GM06990 (cell line): Measurements from ENCODE around the gene SEH1L.

Source experiments
- DNase-seq: peaks from one replicate; pipeline ENCODE4 v3.0.0-alpha.2; 2011; ENCODE audit not compliant: insufficient read length; ENCODE audit errors: extremely low read depth
- H3K27me3 ChIP-seq: replicated peaks from 2 replicates; pipeline ENCODE4 v1.6.0; 2011; ENCODE audit warnings: low read length; ENCODE audit not compliant: control insufficient read depth, insufficient read depth
- H3K36me3 ChIP-seq: 2 replicates; pipeline ENCODE4 v1.5.1; 2011; ENCODE audit warnings: low read length; ENCODE audit not compliant: control insufficient read depth, insufficient read depth
- H3K4me3 ChIP-seq: replicated peaks from 2 replicates; pipeline ENCODE4 v1.5.1; 2011; ENCODE audit warnings: low read depth, mild to moderate bottlenecking, control low read depth, low read length
- CTCF ChIP-seq: IDR thresholded peaks from 2 replicates; pipeline ENCODE4 v1.5.1; 2011; ENCODE audit warnings: low read length, control low read depth, mild to moderate bottlenecking, inconsistent platforms; ENCODE audit not compliant: insufficient read depth, poor library complexity, severe bottlenecking

The SEH1L gene

GRCh38 chr18:12946549-12947284, 1.1 kb upstream of the SEH1L start:
- H3K4me3 ChIP-seq, result peak overlapping the region; percentile 82
- TF ChIP-seq CTCF, result no peak
- no peaks in the 10 kb centered on the region for H3K27me3 ChIP-seq
- no peaks in the 10 kb centered on the region; the same call in 1 of the 2 replicates for H3K36me3 ChIP-seq
- no peak for DNase-seq

- no peak for TF ChIP-seq CTCF
- Histone ChIP-seq H3K36me3 (no peaks in the 10 kb centered on the region; the same call in 1 of the 2 replicates), H3K27me3 (no peaks in the 10 kb centered on the region), H3K4me3 (peak overlapping the region; percentile 80)
- peak; percentile 97 for DNase-seq
Measured at GRCh38 chr18:12948050-12948804, 416 bp downstream of the SEH1L start.

- TF ChIP-seq CTCF, result no peak
- Histone ChIP-seq H3K4me3 (no peak overlapping the region), H3K36me3 (peaks cover 4% of the 10 kb centered on the region), H3K27me3 (no peaks in the 10 kb centered on the region)
- DNase-seq, result no peak
Measured at GRCh38 chr18:12958478-12958877, 10.7 kb downstream of the SEH1L start.

GRCh38 chr18:12960395-12960794, 12.6 kb downstream of the SEH1L start:
- Histone ChIP-seq H3K27me3 (no peaks in the 10 kb centered on the region), H3K36me3 (peaks cover 4% of the 10 kb centered on the region), H3K4me3 (no peak overlapping the region)
- TF ChIP-seq CTCF, result no peak
- no peak for DNase-seq

- no peak overlapping the region for H3K4me3 ChIP-seq
- no peaks in the 10 kb centered on the region for H3K27me3 ChIP-seq
- H3K36me3 ChIP-seq, result peaks cover 4% of the 10 kb centered on the region
- DNase-seq, result no peak
- no peak for TF ChIP-seq CTCF
Measured at GRCh38 chr18:12960853-12961397, 13.1 kb downstream of the SEH1L start.
